Neural progenitor cell (in vitro differentiated cells): Measurements from ENCODE around the gene CCDC110.

Experiments
- CTCF ChIP-seq: fragments of 200-600 bp; sonication (generic); IDR thresholded peaks from 2 replicates; pipeline ENCODE4 v1.5.1; 2017; ENCODE audit warnings: antibody characterized with exemption, mild to moderate bottlenecking
- EZH2 ChIP-seq: fragments of 200-600 bp; sonication (generic); IDR thresholded peaks from 2 replicates; pipeline ENCODE4 v1.6.1; 2017; ENCODE audit warnings: antibody characterized with exemption, mild to moderate bottlenecking, moderate library complexity
- EZH2phosphoT487 ChIP-seq: fragments of 200-600 bp; sonication (generic); IDR thresholded peaks from 2 replicates; pipeline ENCODE4 v1.6.1; 2017; ENCODE audit warnings: antibody characterized with exemption

- TF ChIP-seq CTCF (no peak), EZH2 (no peak), EZH2phosphoT487 (no peak)
These were observed 1.9 kb downstream of the CCDC110 start for GRCh38 chr4:185469580-185470154.
